Measurements from ENCODE around the gene NCBP3.

- TF ChIP-seq, protein P1, sequence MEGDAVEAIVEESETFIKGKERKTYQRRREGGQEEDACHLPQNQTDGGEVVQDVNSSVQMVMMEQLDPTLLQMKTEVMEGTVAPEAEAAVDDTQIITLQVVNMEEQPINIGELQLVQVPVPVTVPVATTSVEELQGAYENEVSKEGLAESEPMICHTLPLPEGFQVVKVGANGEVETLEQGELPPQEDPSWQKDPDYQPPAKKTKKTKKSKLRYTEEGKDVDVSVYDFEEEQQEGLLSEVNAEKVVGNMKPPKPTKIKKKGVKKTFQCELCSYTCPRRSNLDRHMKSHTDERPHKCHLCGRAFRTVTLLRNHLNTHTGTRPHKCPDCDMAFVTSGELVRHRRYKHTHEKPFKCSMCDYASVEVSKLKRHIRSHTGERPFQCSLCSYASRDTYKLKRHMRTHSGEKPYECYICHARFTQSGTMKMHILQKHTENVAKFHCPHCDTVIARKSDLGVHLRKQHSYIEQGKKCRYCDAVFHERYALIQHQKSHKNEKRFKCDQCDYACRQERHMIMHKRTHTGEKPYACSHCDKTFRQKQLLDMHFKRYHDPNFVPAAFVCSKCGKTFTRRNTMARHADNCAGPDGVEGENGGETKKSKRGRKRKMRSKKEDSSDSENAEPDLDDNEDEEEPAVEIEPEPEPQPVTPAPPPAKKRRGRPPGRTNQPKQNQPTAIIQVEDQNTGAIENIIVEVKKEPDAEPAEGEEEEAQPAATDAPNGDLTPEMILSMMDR (conservative IDR thresholded peaks at IDR 0.05; ENCODE audit: low read length), result no peak
- no peak for TF ChIP-seq EZH2phosphoT487 (IDR thresholded peaks at IDR 0.05; ENCODE audit: borderline replicate concordance)
Measured at GRCh38 chr17:3892095-3892998, 46.3 kb upstream of the NCBP3 start.
